WTC11 (cell line): ENCODE measurements around the gene LRRC8C.

Experiments
- AFF4 ChIP-seq: sonication (generic); formaldehyde crosslinking; IDR thresholded peaks from 2 replicates; pipeline ENCODE4 v1.8.1; 2023; ENCODE audit warnings: mild to moderate bottlenecking, missing genetic modification reagents, borderline replicate concordance
- CREB1 ChIP-seq: sonication (generic); formaldehyde crosslinking; IDR thresholded peaks from 2 replicates; pipeline ENCODE4 v1.8.0; 2023; ENCODE audit warnings: mild to moderate bottlenecking, missing genetic modification reagents
- CTCF ChIP-seq: fragments of 200-600 bp; IDR thresholded peaks from 2 replicates; pipeline ENCODE4 v1.8.0; 2022; ENCODE audit warnings: antibody characterized with exemption
- EMX1 ChIP-seq: fragments of 250-450 bp; sonication (Bioruptor Pico); IDR thresholded peaks from 2 replicates; pipeline ENCODE4 v1.8.0; 2021; ENCODE audit warnings: mild to moderate bottlenecking
- MAX ChIP-seq: sonication (generic); formaldehyde crosslinking; IDR thresholded peaks from 2 replicates; pipeline ENCODE4 v1.8.0; 2022; ENCODE audit warnings: mild to moderate bottlenecking, missing genetic modification reagents
- SP1 ChIP-seq: sonication (generic); formaldehyde crosslinking; conservative IDR thresholded peaks from 2 replicates; pipeline ENCODE4 v1.8.1; 2022; ENCODE audit warnings: missing genetic modification reagents
- TCF7 ChIP-seq: sonication (generic); formaldehyde crosslinking; IDR thresholded peaks from 2 replicates; pipeline ENCODE4 v1.8.0; 2022; ENCODE audit warnings: mild to moderate bottlenecking, low read depth, missing genetic modification reagents, moderate library complexity
- TEAD1 ChIP-seq: sonication (generic); formaldehyde crosslinking; IDR thresholded peaks from 2 replicates; pipeline ENCODE4 v1.8.0; 2022; ENCODE audit warnings: mild to moderate bottlenecking, missing genetic modification reagents
- TEAD4 ChIP-seq: sonication (generic); formaldehyde crosslinking; IDR thresholded peaks from 2 replicates; pipeline ENCODE4 v1.8.0; 2022; ENCODE audit warnings: mild to moderate bottlenecking, missing genetic modification reagents
- TP53 ChIP-seq: sonication (generic); formaldehyde crosslinking; IDR thresholded peaks from 2 replicates; pipeline ENCODE4 v1.8.1; 2023; ENCODE audit warnings: mild to moderate bottlenecking, missing genetic modification reagents
- USF2 ChIP-seq: sonication (generic); formaldehyde crosslinking; IDR thresholded peaks from 2 replicates; pipeline ENCODE4 v1.8.1; 2023; ENCODE audit warnings: mild to moderate bottlenecking, missing genetic modification reagents, moderate library complexity
- ZSCAN18 ChIP-seq: fragments of 250-450 bp; sonication (Bioruptor Pico); IDR thresholded peaks from 2 replicates; pipeline ENCODE4 v2.1.2; 2022; ENCODE audit warnings: mild to moderate bottlenecking, moderate library complexity

GRCh38 chr1:89724369-89725010 is 91.6 kb downstream of the LRRC8C start:
- TF ChIP-seq CTCF (no peak), EMX1 (CRISPR knock-in tag) (no peak), MAX (no peak), SP1 (no peak), TP53 (no peak), AFF4 (CRISPR knock-in tag) (no peak), ZSCAN18 (CRISPR knock-in tag) (no peak), TEAD1 (no peak), TCF7 (CRISPR knock-in tag) (no peak), USF2 (CRISPR knock-in tag) (no peak), CREB1 (no peak), TEAD4 (CRISPR knock-in tag) (no peak)
